Large intestine (tissue), 3 donors: ENCODE measurements around the gene GAPDH. TPM values are rescaled to one million over a fixed set of nuclear protein-coding genes. Genes with fewer than 3 reads are reported as not detected.

Source experiments
- DNase-seq, 2 donors: peaks; one replicate each; pipeline versions ENCODE4 v3.0.0 to v3.0.0-alpha.2; 2013
- H3K27ac ChIP-seq: one replicate; pipeline ENCODE4 v1.5.1; 2013; ENCODE audit warnings: low read length
- H3K27me3 ChIP-seq: 2 replicates; pipeline ENCODE4 v1.6.1; 2013; ENCODE audit warnings: low read length; ENCODE audit not compliant: control insufficient read depth, insufficient read depth
- H3K36me3 ChIP-seq: 2 replicates; pipeline ENCODE4 v1.6.1; 2013; ENCODE audit warnings: low read length; ENCODE audit not compliant: control insufficient read depth, insufficient read depth
- H3K4me1 ChIP-seq: one replicate; pipeline ENCODE4 v1.6.1; 2013; ENCODE audit warnings: low read length; ENCODE audit not compliant: control insufficient read depth, insufficient read depth
- H3K4me3 ChIP-seq: one replicate; pipeline ENCODE4 v1.5.1; 2013; ENCODE audit warnings: low read length
- H3K9me3 ChIP-seq: one replicate; pipeline ENCODE4 v1.6.1; 2013; ENCODE audit warnings: mild to moderate bottlenecking, low read depth, low read length, moderate library complexity; ENCODE audit not compliant: control insufficient read depth
- WGBS: methylation state at CpG from one replicate; pipeline ENCODE4 v1.1.5; 2013; ENCODE audit warnings: low lambda C conversion rate; ENCODE audit not compliant: insufficient coverage; 5-methylcytosine and 5-hydroxymethylcytosine counted together
- polyA plus RNA-seq: library from polyadenylated mRNA; unstranded; fragments of 120-200 nt; gene quantifications from one replicate; pipeline ENCODE4 v1.2.1, GENCODE V29; 2013

The GAPDH gene
- polyA plus RNA-seq, 1 donor, result 2,065 TPM

- H3K9me3 ChIP-seq, result no peaks in the 10 kb centered on the region
- no peak overlapping the region for H3K4me3 ChIP-seq
- peaks cover 28% of the 10 kb centered on the region for H3K36me3 ChIP-seq
- H3K4me1 ChIP-seq, result peaks cover 34% of the 10 kb centered on the region
- no CpG with 5 or more reads among the region's 26 CpGs for WGBS
- no peaks in the 10 kb centered on the region for H3K27me3 ChIP-seq
- peak in 1 of 2 donors; percentile 63 for DNase-seq
- H3K27ac ChIP-seq, result peak overlapping the region; percentile 94
These were observed 7.3 kb downstream of the GAPDH start for GRCh38 chr12:6541371-6542165.

GRCh38 chr12:6542209-6543009, 8.1 kb downstream of the GAPDH start:
- peak overlapping the region; percentile 94 for H3K27ac ChIP-seq
- no peak overlapping the region for H3K4me3 ChIP-seq
- H3K36me3 ChIP-seq, result peaks cover 25% of the 10 kb centered on the region
- no CpG with 5 or more reads among the region's 13 CpGs for WGBS
- H3K9me3 ChIP-seq, result no peaks in the 10 kb centered on the region
- H3K27me3 ChIP-seq, result no peaks in the 10 kb centered on the region
- H3K4me1 ChIP-seq, result peaks cover 31% of the 10 kb centered on the region
- DNase-seq, result peak; percentile 90 to 98

- Histone ChIP-seq H3K36me3 (peaks cover 7% of the 10 kb centered on the region), H3K27me3 (no peaks in the 10 kb centered on the region), H3K4me3 (no peak overlapping the region), H3K4me1 (peaks cover 24% of the 10 kb centered on the region), H3K27ac (no peak overlapping the region), H3K9me3 (no peaks in the 10 kb centered on the region)
- DNase-seq, result no peak
- no CpG with 5 or more reads among the region's 10 CpGs for WGBS
These were observed 11.7 kb downstream of the GAPDH start for GRCh38 chr12:6546016-6546415.

DNA sequence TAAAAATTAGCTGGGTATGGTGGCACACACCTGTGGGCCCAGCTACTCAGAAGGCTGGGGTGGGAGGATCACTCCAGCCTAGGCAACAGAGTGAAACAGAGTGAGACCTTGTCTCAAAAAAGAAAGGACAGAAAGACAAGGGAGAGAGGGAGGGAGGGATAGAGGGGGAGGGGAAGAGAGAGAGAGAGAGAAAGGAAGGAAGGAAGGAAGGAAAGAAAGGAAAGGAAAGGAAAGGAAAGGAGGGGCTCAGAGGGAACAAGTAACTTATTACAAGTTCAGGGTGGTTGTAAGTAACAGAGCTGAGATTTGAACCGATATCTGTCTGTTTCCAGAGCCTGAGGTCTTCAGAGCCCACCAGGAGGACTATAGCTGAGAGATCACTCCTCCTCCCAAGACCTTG, 13.2 kb downstream of the GAPDH start:
- peaks cover 10% of the 10 kb centered on the region for H3K4me1 ChIP-seq
- DNase-seq, result no peak
- H3K9me3 ChIP-seq, result no peaks in the 10 kb centered on the region
- H3K27ac ChIP-seq, result no peak overlapping the region
- no CpG with 5 or more reads among the region's 1 CpG for WGBS
- H3K36me3 ChIP-seq, result peaks cover 7% of the 10 kb centered on the region
- no peaks in the 10 kb centered on the region for H3K27me3 ChIP-seq
- no peak overlapping the region for H3K4me3 ChIP-seq

DNA sequence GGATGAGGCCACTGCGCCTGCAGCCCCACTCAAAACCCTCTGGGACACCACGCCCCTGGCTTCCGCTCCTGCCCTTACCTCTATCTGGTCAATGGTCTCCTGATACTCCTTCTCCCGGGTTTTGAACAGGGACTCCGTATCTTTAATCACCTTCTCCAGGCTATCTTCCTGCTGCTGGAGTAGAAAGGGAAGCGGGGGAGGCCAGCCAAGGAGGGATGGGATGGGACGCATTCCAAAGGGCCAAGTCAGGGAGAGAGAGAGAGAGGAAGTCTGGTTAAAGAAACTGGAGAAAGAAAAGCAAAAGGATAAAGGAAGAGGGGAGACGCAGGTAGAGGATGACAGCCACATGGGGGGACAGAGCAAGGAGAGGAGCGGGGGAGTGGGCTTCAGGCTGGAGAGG, 13.7 kb downstream of the GAPDH start:
- no CpG with 5 or more reads among the region's 9 CpGs for WGBS
- no peak overlapping the region for H3K27ac ChIP-seq
- no peaks in the 10 kb centered on the region for H3K27me3 ChIP-seq
- H3K4me1 ChIP-seq, result peaks cover 6% of the 10 kb centered on the region
- H3K36me3 ChIP-seq, result peaks cover 7% of the 10 kb centered on the region
- no peak for DNase-seq
- H3K4me3 ChIP-seq, result no peak overlapping the region
- no peaks in the 10 kb centered on the region for H3K9me3 ChIP-seq

DNA sequence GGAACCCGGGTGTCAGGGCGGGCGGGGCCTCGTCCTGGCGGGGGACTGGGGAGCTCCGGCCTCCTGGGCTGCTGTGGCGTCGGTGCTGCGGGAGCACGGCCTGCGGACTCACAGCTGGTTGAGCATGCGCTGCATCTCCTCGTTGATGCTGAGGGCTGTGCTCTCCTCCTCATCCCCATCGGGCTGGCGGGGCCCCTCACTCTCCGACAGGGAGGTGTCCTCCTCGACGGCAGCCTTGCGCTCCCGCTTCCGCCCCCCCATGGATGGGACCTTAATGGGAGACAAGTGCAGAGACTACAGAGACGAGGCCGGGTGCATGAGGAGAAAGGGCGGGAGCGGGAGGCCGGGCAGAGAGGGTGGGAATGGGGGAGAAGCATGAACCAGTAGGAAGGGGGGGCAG, 14.2 kb downstream of the GAPDH start:
- no CpG with 5 or more reads among the region's 26 CpGs for WGBS
- no peaks in the 10 kb centered on the region for H3K27me3 ChIP-seq

GRCh38 chr12:6548966-6549683, 14.8 kb downstream of the GAPDH start:
- Histone ChIP-seq H3K27ac (no peak overlapping the region), H3K4me1 (peaks cover 9% of the 10 kb centered on the region), H3K9me3 (no peaks in the 10 kb centered on the region), H3K4me3 (no peak overlapping the region), H3K27me3 (no peaks in the 10 kb centered on the region), H3K36me3 (peaks cover 7% of the 10 kb centered on the region)
- WGBS, result 87% methylated on average over 3 of the region's 15 CpGs
- DNase-seq, result no peak

More for the DNA sequence above, 14.2 kb downstream of the GAPDH start:
- H3K4me1 ChIP-seq, result peaks cover 4% of the 10 kb centered on the region
- peaks cover 7% of the 10 kb centered on the region for H3K36me3 ChIP-seq
- no peaks in the 10 kb centered on the region for H3K9me3 ChIP-seq
- H3K4me3 ChIP-seq, result no peak overlapping the region
- H3K27ac ChIP-seq, result no peak overlapping the region
- DNase-seq, result no peak

- Histone ChIP-seq H3K4me1 (peaks cover 13% of the 10 kb centered on the region), H3K27me3 (no peaks in the 10 kb centered on the region), H3K4me3 (no peak overlapping the region), H3K27ac (no peak overlapping the region), H3K36me3 (peaks cover 7% of the 10 kb centered on the region), H3K9me3 (no peaks in the 10 kb centered on the region)
- no peak for DNase-seq
- WGBS, result no CpG with 5 or more reads among the region's 18 CpGs
These were observed 15.4 kb downstream of the GAPDH start for GRCh38 chr12:6549684-6550151.

DNA sequence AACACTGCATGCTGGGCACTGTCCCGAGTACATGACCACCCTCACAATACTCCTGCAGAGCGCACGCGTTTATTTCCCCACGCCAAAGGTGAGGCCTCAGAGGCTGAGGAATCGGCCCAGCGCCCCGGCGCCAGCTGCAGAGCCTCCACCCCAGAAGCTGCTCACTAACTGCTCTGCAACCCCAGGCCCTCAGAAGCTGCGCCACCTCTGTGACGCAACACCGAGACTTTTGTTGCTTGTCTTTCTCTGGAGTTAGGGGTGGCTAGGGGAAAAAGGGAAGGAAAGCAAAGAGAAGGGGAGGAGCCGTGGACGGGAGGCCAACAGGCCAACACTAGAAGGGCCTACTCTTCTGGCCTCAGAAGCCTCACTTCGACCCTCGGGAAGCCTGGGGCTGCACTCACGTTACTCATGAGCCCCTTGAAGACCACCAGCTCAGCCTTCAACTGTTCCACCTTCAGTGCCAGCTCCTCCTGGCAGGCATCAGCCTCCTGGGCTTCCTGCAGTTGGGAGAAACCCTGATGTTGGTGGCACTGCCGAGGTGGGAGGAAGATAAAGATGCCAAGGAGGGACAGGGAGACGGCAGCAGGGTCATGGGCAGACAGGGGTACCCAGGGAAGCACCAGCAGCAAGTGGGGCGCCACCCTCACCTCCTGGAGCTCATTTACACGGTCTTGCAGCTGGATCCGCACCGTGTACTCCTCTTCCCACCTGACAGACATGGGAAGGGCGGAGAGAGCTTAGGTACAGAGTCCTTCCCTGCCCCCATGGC, 16.2 kb downstream of the GAPDH start:
- Histone ChIP-seq H3K27ac (peak overlapping the region; percentile 5), H3K4me3 (no peak overlapping the region), H3K4me1 (peaks cover 13% of the 10 kb centered on the region), H3K27me3 (no peaks in the 10 kb centered on the region), H3K9me3 (no peaks in the 10 kb centered on the region), H3K36me3 (peaks cover 7% of the 10 kb centered on the region)
- no peak for DNase-seq
- WGBS, result no CpG with 5 or more reads among the region's 24 CpGs
